ENCODE data around the gene HES5. TPM values are rescaled to one million over a fixed set of nuclear protein-coding genes. Genes with fewer than 3 reads are reported as not detected.

The HES5 gene
- polyA plus RNA-seq, 1 of the 3 experiments (the other 2 are of a cell fraction), result 0.03 TPM

- Histone ChIP-seq H3K9me3 (no peaks in the 10 kb centered on the region), H3K9me2 (no peaks in the 10 kb centered on the region), H3K4me1 (ENCODE audit: control insufficient read depth in 1 of 2, insufficient read depth in 2 of 2, low read depth in 1 of 2, low read length in 1 of 2) (peaks cover 0 to 10% of the 10 kb centered on the region in 2 experiments; a peak in 1 of 4 replicates), H3F3A (replicated peaks; ENCODE audit: insufficient read depth) (no peaks in the 10 kb centered on the region), H3K4me2 (no peak overlapping the region), H3K79me2 (ENCODE audit: insufficient read depth) (no peaks in the 10 kb centered on the region), H3K27me3 (ENCODE audit: insufficient read depth) (no peaks in the 10 kb centered on the region), H3K27ac (ENCODE audit: low read depth in 2 of 2, low read length in 1 of 2) (no peak overlapping the region), H4K20me1 (ENCODE audit: insufficient read depth) (no peaks in the 10 kb centered on the region), H3K36me3 (replicated peaks in 1 of 2; ENCODE audit: control insufficient read depth in 1 of 2, insufficient read depth in 2 of 2, low read length in 1 of 2) (peaks cover 0 to 19% of the 10 kb centered on the region in 2 experiments), H2AFZ (ENCODE audit: low read depth) (no peak overlapping the region), H3K9ac (no peak overlapping the region), H3K4me3 (ENCODE audit: low read depth in 2 of 2, low read length in 1 of 2) (no peak overlapping the region)
- peak; percentile 58 for DNase-seq
- CTCF ChIA-PET, result interaction anchor here (2.4 kb wide), 1 partner anchor 45 kb away, joined by 7 read pairs; no protein-coding TSS in a partner anchor
- no peak for TF ChIP-seq GABPA (IDR thresholded peaks at IDR 0.05; ENCODE audit: low read depth)
- no peak for TF ChIP-seq EZH2phosphoT487 (IDR thresholded peaks at IDR 0.05; ENCODE audit: borderline replicate concordance, low read depth)
- no peak for TF ChIP-seq EP300 (IDR thresholded peaks at IDR 0.05; ENCODE audit: borderline replicate concordance in 1 of 2, low read depth in 1 of 2, low read length in 1 of 2)
- TF ChIP-seq, protein P1, sequence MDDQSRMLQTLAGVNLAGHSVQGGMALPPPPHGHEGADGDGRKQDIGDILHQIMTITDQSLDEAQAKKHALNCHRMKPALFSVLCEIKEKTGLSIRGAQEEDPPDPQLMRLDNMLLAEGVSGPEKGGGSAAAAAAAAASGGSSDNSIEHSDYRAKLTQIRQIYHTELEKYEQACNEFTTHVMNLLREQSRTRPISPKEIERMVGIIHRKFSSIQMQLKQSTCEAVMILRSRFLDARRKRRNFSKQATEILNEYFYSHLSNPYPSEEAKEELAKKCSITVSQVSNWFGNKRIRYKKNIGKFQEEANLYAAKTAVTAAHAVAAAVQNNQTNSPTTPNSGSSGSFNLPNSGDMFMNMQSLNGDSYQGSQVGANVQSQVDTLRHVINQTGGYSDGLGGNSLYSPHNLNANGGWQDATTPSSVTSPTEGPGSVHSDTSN (IDR thresholded peaks at IDR 0.05), result no peak
- TF ChIP-seq RAD21 (IDR thresholded peaks at IDR 0.05; ENCODE audit: low read length), result no peak
- TF ChIP-seq TEAD4 (IDR thresholded peaks at IDR 0.05; ENCODE audit: borderline replicate concordance, insufficient read depth), result no peak
- no peak for TF ChIP-seq RCOR1 (IDR thresholded peaks at IDR 0.05; ENCODE audit: low read length)
- TF ChIP-seq FOXJ3 (CRISPR knock-in tag; IDR thresholded peaks at IDR 0.05), result no peak
- TF ChIP-seq SMC3 (IDR thresholded peaks at IDR 0.05; ENCODE audit: low read depth, low read length), result no peak
- no peak for TF ChIP-seq NFIC (IDR thresholded peaks at IDR 0.05; ENCODE audit: borderline replicate concordance)
- TF ChIP-seq FOSL2 (IDR thresholded peaks at IDR 0.05; ENCODE audit: borderline replicate concordance, low read depth), result no peak
- TF ChIP-seq MEF2A (IDR thresholded peaks at IDR 0.05; ENCODE audit: borderline replicate concordance, low read depth), result no peak
- no CpG with 5 or more reads among the region's 22 CpGs for WGBS (ENCODE audit: low lambda C conversion rate)
- POLR2A ChIA-PET, result no interaction called here
These were observed 25.2 kb downstream of the HES5 start for GRCh38 chr1:2504949-2505272.

GRCh38 chr1:2504225-2504948, 25.7 kb downstream of the HES5 start:
- Histone ChIP-seq H3K9ac (no peak overlapping the region), H3K4me1 (ENCODE audit: control insufficient read depth in 1 of 2, insufficient read depth in 2 of 2, low read depth in 1 of 2, low read length in 1 of 2) (peaks cover 0 to 15% of the 10 kb centered on the region in 2 experiments; a peak in 1 of 4 replicates), H3K36me3 (replicated peaks in 1 of 2; ENCODE audit: control insufficient read depth in 1 of 2, insufficient read depth in 2 of 2, low read length in 1 of 2) (peaks cover 0 to 13% of the 10 kb centered on the region in 2 experiments), H3K4me3 (ENCODE audit: low read depth in 2 of 2, low read length in 1 of 2) (no peak overlapping the region), H3K27ac (ENCODE audit: low read depth in 2 of 2, low read length in 1 of 2) (no peak overlapping the region), H4K20me1 (ENCODE audit: insufficient read depth) (no peaks in the 10 kb centered on the region), H3K9me3 (no peaks in the 10 kb centered on the region), H3K9me2 (no peaks in the 10 kb centered on the region), H3K4me2 (no peak overlapping the region), H2AFZ (ENCODE audit: low read depth) (no peak overlapping the region), H3F3A (replicated peaks; ENCODE audit: insufficient read depth) (no peaks in the 10 kb centered on the region), H3K79me2 (ENCODE audit: insufficient read depth) (no peaks in the 10 kb centered on the region), H3K27me3 (ENCODE audit: insufficient read depth) (no peaks in the 10 kb centered on the region)
- WGBS (ENCODE audit: low lambda C conversion rate), result 84% methylated on average over 7 of the region's 36 CpGs
- POLR2A ChIA-PET, result no interaction called here
- no peak for DNase-seq
- CTCF ChIA-PET, result interaction anchor here (0.8 to 2.4 kb wide), 3 partner anchors 20 to 45 kb away, joined by 3 to 7 read pairs (median 3); partner anchors contain the start of gene PANK4
- no peak for TF ChIP-seq MEF2A (IDR thresholded peaks at IDR 0.05; ENCODE audit: borderline replicate concordance, low read depth)

All from SK-N-SH (cell line).